Measurements from ENCODE around the gene MPL. TPM values are rescaled to one million over a fixed set of nuclear protein-coding genes. Genes with fewer than 3 reads are reported as not detected.

MPL gene
- polyA plus RNA-seq, 3 donors from 2014 or later = 0.57 TPM; not detected in 2

GRCh38 chr1:43322506-43322905, 15.1 kb upstream of the MPL start:
- Mint-ChIP-seq H3K9me3 (peaks cover 6 to 18% (median 16%) of the 10 kb centered on the region in 6 donors), H3K27ac (no peak overlapping the region), H3K4me1 (peaks cover 0 to 7% of the 10 kb centered on the region in 2 donors), H3K4me3 (no peak overlapping the region), H3K36me3 (peaks cover 16 to 20% (median 16%) of the 10 kb centered on the region in 3 donors), H3K27me3 (ENCODE audit: low read depth in 3 of 3) (peaks cover 0 to 4% (median 0%) of the 10 kb centered on the region in 3 donors)
- no peak for DNase-seq

GRCh38 chr1:43324810-43325209, 12.8 kb upstream of the MPL start:
- DNase-seq = no peak
- Mint-ChIP-seq H3K27ac (no peak overlapping the region), H3K4me3 (no peak overlapping the region), H3K4me1 (peaks cover 0 to 7% of the 10 kb centered on the region in 2 donors), H3K9me3 (peaks cover 6 to 23% (median 16%) of the 10 kb centered on the region in 6 donors), H3K36me3 (peaks cover 19 to 21% (median 20%) of the 10 kb centered on the region in 3 donors), H3K27me3 (ENCODE audit: low read depth in 3 of 3) (peaks cover 0 to 2% (median 0%) of the 10 kb centered on the region in 3 donors)

GRCh38 chr1:43325381-43325780, 12.2 kb upstream of the MPL start:
- peaks cover 0 to 2% (median 0%) of the 10 kb centered on the region in 3 donors for H3K27me3 Mint-ChIP-seq (ENCODE audit: low read depth in 3 of 3)
- no peak for DNase-seq
- no peak overlapping the region for H3K4me3 Mint-ChIP-seq
- peaks cover 18 to 21% (median 19%) of the 10 kb centered on the region in 3 donors for H3K36me3 Mint-ChIP-seq
- no peak overlapping the region for H3K27ac Mint-ChIP-seq
- H3K4me1 Mint-ChIP-seq = peaks cover 0 to 7% of the 10 kb centered on the region in 2 donors
- H3K9me3 Mint-ChIP-seq = peaks cover 6 to 23% (median 16%) of the 10 kb centered on the region in 6 donors

- Mint-ChIP-seq H3K27ac (no peak overlapping the region), H3K36me3 (peaks cover 18 to 21% (median 19%) of the 10 kb centered on the region in 3 donors), H3K27me3 (ENCODE audit: low read depth in 3 of 3) (peaks cover 0 to 2% (median 0%) of the 10 kb centered on the region in 3 donors), H3K9me3 (peaks cover 6 to 23% (median 16%) of the 10 kb centered on the region in 6 donors), H3K4me1 (peaks cover 0 to 7% of the 10 kb centered on the region in 2 donors), H3K4me3 (no peak overlapping the region)
- DNase-seq = no peak
Measured at GRCh38 chr1:43327549-43328292, 9.9 kb upstream of the MPL start.

GRCh38 chr1:43329995-43330751, 7.4 kb upstream of the MPL start:
- Mint-ChIP-seq H3K27me3 (ENCODE audit: low read depth in 3 of 3) (peaks cover 0 to 2% (median 2%) of the 10 kb centered on the region in 3 donors), H3K4me1 (no peaks in the 10 kb centered on the region), H3K36me3 (peaks cover 6 to 11% (median 9%) of the 10 kb centered on the region in 3 donors), H3K4me3 (no peak overlapping the region), H3K27ac (no peak overlapping the region), H3K9me3 (peaks cover 2 to 13% (median 7%) of the 10 kb centered on the region in 6 donors)
- no peak for DNase-seq

- Mint-ChIP-seq H3K36me3 (peaks cover 0 to 5% (median 3%) of the 10 kb centered on the region in 3 donors), H3K27me3 (ENCODE audit: low read depth in 3 of 3) (peaks cover 0 to 3% (median 0%) of the 10 kb centered on the region in 3 donors), H3K4me3 (no peak overlapping the region), H3K9me3 (peaks cover 0 to 6% (median 0%) of the 10 kb centered on the region in 6 donors), H3K27ac (peak overlapping the region in 1 of 6 donors; percentile 16), H3K4me1 (no peaks in the 10 kb centered on the region)
- DNase-seq = no peak
Measured at GRCh38 chr1:43331688-43332087, 5.9 kb upstream of the MPL start.

- Mint-ChIP-seq H3K4me3 (no peak overlapping the region), H3K9me3 (no peaks in the 10 kb centered on the region), H3K4me1 (no peaks in the 10 kb centered on the region), H3K27me3 (ENCODE audit: low read depth in 3 of 3) (peaks cover 2 to 3% (median 3%) of the 10 kb centered on the region in 3 donors), H3K36me3 (no peaks in the 10 kb centered on the region), H3K27ac (no peak overlapping the region)
- no peak for DNase-seq
Measured at GRCh38 chr1:43334453-43335205, 3.0 kb upstream of the MPL start.

GRCh38 chr1:43338001-43338400, 383 bp downstream of the MPL start:
- Mint-ChIP-seq H3K27ac (no peak overlapping the region), H3K9me3 (no peaks in the 10 kb centered on the region), H3K27me3 (ENCODE audit: low read depth in 3 of 3) (peaks cover 2 to 3% (median 3%) of the 10 kb centered on the region in 3 donors), H3K4me1 (no peaks in the 10 kb centered on the region), H3K36me3 (no peaks in the 10 kb centered on the region), H3K4me3 (no peak overlapping the region)
- DNase-seq = no peak

- H3K27me3 Mint-ChIP-seq (ENCODE audit: low read depth in 3 of 3) = peaks cover 2 to 3% (median 3%) of the 10 kb centered on the region in 3 donors
- no peak for DNase-seq
- H3K9me3 Mint-ChIP-seq = no peaks in the 10 kb centered on the region
- no peak overlapping the region for H3K27ac Mint-ChIP-seq
- no peak overlapping the region for H3K4me3 Mint-ChIP-seq
- no peaks in the 10 kb centered on the region for H3K4me1 Mint-ChIP-seq
- peaks cover 0 to 4% (median 0%) of the 10 kb centered on the region in 3 donors for H3K36me3 Mint-ChIP-seq
Measured at GRCh38 chr1:43339584-43340232, 2.1 kb downstream of the MPL start.

GRCh38 chr1:43340559-43340958, 2.9 kb downstream of the MPL start:
- H3K4me1 Mint-ChIP-seq = no peaks in the 10 kb centered on the region
- H3K4me3 Mint-ChIP-seq = no peak overlapping the region
- peaks cover 0 to 4% (median 2%) of the 10 kb centered on the region in 3 donors for H3K27me3 Mint-ChIP-seq (ENCODE audit: low read depth in 3 of 3)
- no peak for DNase-seq
- H3K36me3 Mint-ChIP-seq = peaks cover 0 to 4% (median 0%) of the 10 kb centered on the region in 3 donors
- no peaks in the 10 kb centered on the region for H3K9me3 Mint-ChIP-seq
- no peak overlapping the region for H3K27ac Mint-ChIP-seq

- H3K9me3 Mint-ChIP-seq = no peaks in the 10 kb centered on the region
- peaks cover 0 to 3% of the 10 kb centered on the region in 2 donors for H3K4me1 Mint-ChIP-seq
- peaks cover 0 to 4% (median 0%) of the 10 kb centered on the region in 3 donors for H3K36me3 Mint-ChIP-seq
- no peak overlapping the region for H3K4me3 Mint-ChIP-seq
- peak overlapping the region in 1 of 6 donors; percentile 4 for H3K27ac Mint-ChIP-seq
- peaks cover 2 to 5% (median 2%) of the 10 kb centered on the region in 3 donors for H3K27me3 Mint-ChIP-seq (ENCODE audit: low read depth in 3 of 3)
- no peak for DNase-seq
Measured at GRCh38 chr1:43344267-43344850, 6.7 kb downstream of the MPL start.

GRCh38 chr1:43345120-43345519, 7.5 kb downstream of the MPL start:
- H3K27ac Mint-ChIP-seq = no peak overlapping the region
- H3K36me3 Mint-ChIP-seq = peaks cover 0 to 4% (median 0%) of the 10 kb centered on the region in 3 donors
- DNase-seq = no peak
- no peak overlapping the region for H3K4me3 Mint-ChIP-seq
- H3K4me1 Mint-ChIP-seq = peaks cover 0 to 8% of the 10 kb centered on the region in 2 donors
- peaks cover 2 to 8% (median 2%) of the 10 kb centered on the region in 3 donors for H3K27me3 Mint-ChIP-seq (ENCODE audit: low read depth in 3 of 3)
- no peaks in the 10 kb centered on the region for H3K9me3 Mint-ChIP-seq

GRCh38 chr1:43346636-43347035, 9.0 kb downstream of the MPL start:
- no peak for DNase-seq

More at GRCh38 chr1:43346636-43347035, 9.0 kb downstream of the MPL start:
- Mint-ChIP-seq H3K27ac (peak overlapping the region in 1 of 6 donors; percentile 72), H3K36me3 (peaks cover 0 to 4% (median 0%) of the 10 kb centered on the region in 3 donors), H3K4me3 (no peak overlapping the region), H3K27me3 (ENCODE audit: low read depth in 3 of 3) (peaks cover 2 to 8% (median 2%) of the 10 kb centered on the region in 3 donors), H3K9me3 (no peaks in the 10 kb centered on the region), H3K4me1 (peaks cover 0 to 8% of the 10 kb centered on the region in 2 donors)

All from immature natural killer cell (primary cell).